Measurements from ENCODE around the gene MYT1.
"Not testable (repeated sequence)": the region's sequence is repeated elsewhere in the genome, so short reads cannot be mapped to it uniquely, and the experiment has no call there.

Gene MYT1
- total RNA-seq = 0.05 to 0.09 reads per million in 2 donors

- no peak for DNase-seq
Observed at GRCh38 chr20:64164123-64164836, at the start of gene MYT1. Gene MYT1 (plus strand): TSS chr20:64164452. CDS start chr20:64198862, 34,410 bp downstream.

GRCh38 chr20:64115171-64115911 is 48.9 kb upstream of the MYT1 start:
- DNase-seq = no peak

- DNase-seq = no peak
Observed at GRCh38 chr20:64116016-64116415, 48.2 kb upstream of the MYT1 start.

GRCh38 chr20:64116541-64117431 is 47.5 kb upstream of the MYT1 start:
- DNase-seq = no peak

GRCh38 chr20:64117432-64117777 is 46.8 kb upstream of the MYT1 start:
- DNase-seq = not testable (repeated sequence)

GRCh38 chr20:64119301-64119680 is 45.0 kb upstream of the MYT1 start:
- DNase-seq = no peak

GRCh38 chr20:64119681-64120341 is 44.4 kb upstream of the MYT1 start:
- no peak for DNase-seq

- no peak for DNase-seq
Observed at GRCh38 chr20:64121586-64121985, 42.7 kb upstream of the MYT1 start.

GRCh38 chr20:64122927-64123326 is 41.3 kb upstream of the MYT1 start:
- DNase-seq = not testable (repeated sequence)

GRCh38 chr20:64123517-64123916 is 40.7 kb upstream of the MYT1 start:
- not testable (repeated sequence) for DNase-seq

GRCh38 chr20:64129146-64129782 is 35.0 kb upstream of the MYT1 start:
- DNase-seq = no peak

- no peak for DNase-seq
Observed at GRCh38 chr20:64130271-64130670, 34.0 kb upstream of the MYT1 start.

- DNase-seq = no peak
Observed at GRCh38 chr20:64130876-64131275, 33.4 kb upstream of the MYT1 start.

GRCh38 chr20:64131406-64131805 is 32.8 kb upstream of the MYT1 start:
- no peak for DNase-seq

- no peak for DNase-seq
Observed at GRCh38 chr20:64133951-64134407, 30.3 kb upstream of the MYT1 start.

- DNase-seq = not testable (repeated sequence)
Observed at GRCh38 chr20:64134744-64135143, 29.5 kb upstream of the MYT1 start.

GRCh38 chr20:64136004-64136710 is 28.1 kb upstream of the MYT1 start:
- no peak for DNase-seq

- DNase-seq = no peak
Observed at GRCh38 chr20:64137598-64138031, 26.6 kb upstream of the MYT1 start.

GRCh38 chr20:64138276-64138815 is 25.9 kb upstream of the MYT1 start:
- no peak for DNase-seq

- DNase-seq = no peak
Observed at GRCh38 chr20:64139199-64140060, 24.8 kb upstream of the MYT1 start.

Measured in activated gamma-delta T cell (primary cell).